Panc1 (cell line): ENCODE results near the gene PADI3. TPM values are rescaled to one million over a fixed set of nuclear protein-coding genes. Genes with fewer than 3 reads are reported as not detected.

ENCODE experiments used
- ATAC-seq: fragments of 200-7000 bp; cut with Tn5 transposase; 2 replicates; pipeline ENCODE4 v1.9.1; 2020; ENCODE audit warnings: mild to moderate bottlenecking, moderate library complexity
- BruUV-seq: library from RNA; stranded (reverse); fragments of 400-500 nt; replicated peaks from 2 replicates; lab custom pipeline; 2021; lab: Mats Ljungman, UMichigan
- CTCF ChIA-PET: fragments of 300-600 bp; sonication (Branson Sonifier 250); formaldehyde crosslinking; loops from one replicate; lab custom pipeline; 2022; ENCODE audit warnings: antibody characterized with exemption; lab: Charles Lee
- POLR2A ChIA-PET: fragments of 300-600 bp; sonication (Branson Sonifier 250); formaldehyde crosslinking; loops from one replicate; lab custom pipeline; 2022; ENCODE audit warnings: antibody characterized with exemption; lab: Charles Lee
- DNase-seq: peaks from one replicate; pipeline ENCODE4 v3.0.0-alpha.2; 2010; ENCODE audit warnings: low read depth, low spot score
- H3K27ac ChIP-seq: 2 replicates; pipeline ENCODE4 v1.5.1; 2011; ENCODE audit warnings: mild to moderate bottlenecking, low read length, inconsistent platforms
- H3K27me3 ChIP-seq: fragments of 200-500 bp; sonication (Bioruptor generic); 2 replicates; pipeline ENCODE4 v1.6.0; 2014; ENCODE audit warnings: low read length, inconsistent platforms; ENCODE audit not compliant: control insufficient read depth, insufficient read depth
- H3K36me3 ChIP-seq: fragments of 200-500 bp; sonication (Bioruptor generic); 2 replicates; pipeline ENCODE4 v1.5.1; 2014; ENCODE audit warnings: inconsistent platforms, mild to moderate bottlenecking, low read length, moderate library complexity; ENCODE audit not compliant: control insufficient read depth, insufficient read depth
- H3K4me1 ChIP-seq: 2 replicates; pipeline ENCODE4 v1.5.1; 2011; ENCODE audit warnings: inconsistent platforms, mild to moderate bottlenecking, low read length, moderate library complexity; ENCODE audit not compliant: control insufficient read depth, insufficient read depth
- H3K4me3 ChIP-seq, 2 experiments: 2 replicates each; pipeline ENCODE4 v1.5.1; 2011 to 2012; ENCODE audit warnings: low read depth in 2 of 2, low read length in 2 of 2, mild to moderate bottlenecking in 2 of 2, inconsistent platforms in 1 of 2, moderate library complexity in 1 of 2
- H3K9me3 ChIP-seq: fragments of 200-500 bp; sonication (Bioruptor generic); 2 replicates; pipeline ENCODE4 v1.5.1; 2014; ENCODE audit warnings: low read depth, mild to moderate bottlenecking, inconsistent platforms, low read length, moderate library complexity; ENCODE audit not compliant: control insufficient read depth, insufficient read depth
- CTCF ChIP-seq: fragments of 450-650 bp; IDR thresholded peaks from 2 replicates; pipeline ENCODE4 v1.5.1; 2017; ENCODE audit warnings: mild to moderate bottlenecking
- POLR2AphosphoS5 ChIP-seq: IDR thresholded peaks from 2 replicates; pipeline ENCODE4 v1.6.1; 2012; ENCODE audit warnings: mild to moderate bottlenecking, low read depth, low read length, moderate library complexity
- REST ChIP-seq, 2 experiments: IDR thresholded peaks; 2 replicates each; pipeline ENCODE4 v1.6.1; 2011 to 2012; ENCODE audit warnings: low read depth in 2 of 2, control low read depth in 1 of 2, low read length in 1 of 2, mild to moderate bottlenecking in 1 of 2, moderate library complexity in 1 of 2; ENCODE audit not compliant: insufficient read depth in 1 of 2
- SIN3A ChIP-seq: IDR thresholded peaks from 2 replicates; pipeline ENCODE4 v1.6.1; 2012; ENCODE audit warnings: low read depth, mild to moderate bottlenecking, low read length, moderate library complexity, borderline replicate concordance; ENCODE audit not compliant: insufficient read depth
- TCF7L2 ChIP-seq: IDR thresholded peaks from 2 replicates; pipeline ENCODE4 v1.6.1; 2011; ENCODE audit warnings: mild to moderate bottlenecking, low read depth, low read length, inconsistent platforms
- in situ Hi-C: cut with HindIII; loops from 2 replicates; pipeline ENCODE4 v1.10.0; 2016; ENCODE audit warnings: low sequenced_read_pairs, low pct_unique_long_range_greater_than_20kb
- intact Hi-C: fragments of 100-400 bp; cut with micrococcal nuclease; formaldehyde crosslinking; loops from one replicate; pipeline ENCODE4 v1.10.0; 2022; ENCODE audit not compliant: unreplicated experiment
- total RNA-seq: library from RNA; stranded (reverse); gene quantifications from one replicate; pipeline ENCODE4 v1.2.1, GENCODE V29; 2021; ENCODE audit not compliant: unreplicated experiment

The PADI3 gene
- total RNA-seq, 1 experiment from 2014 or later = 3.4 TPM

- DNase-seq (no peak), ATAC-seq (peak; percentile 72)
- in situ Hi-C loops (no loop called here), intact Hi-C loops (no loop called here)
- Histone ChIP-seq H3K27ac (peak overlapping the region; percentile 71), H3K4me1 (peaks cover 25% of the 10 kb centered on the region), H3K36me3 (no peaks in the 10 kb centered on the region), H3K27me3 (no peaks in the 10 kb centered on the region), H3K9me3 (no peaks in the 10 kb centered on the region), H3K4me3 (no peak overlapping the region)
- ChIA-PET CTCF (no interaction called here), POLR2A (interaction anchor here (1.3 kb wide), 1 partner anchor 14 kb away, joined by 4 read pairs; no protein-coding TSS in a partner anchor)
- TF ChIP-seq SIN3A (no peak), POLR2AphosphoS5 (no peak), TCF7L2 (no peak)
- no TSS peak for BruUV-seq
Measured at GRCh38 chr1:17250601-17251000, 1.7 kb downstream of the PADI3 start.

GRCh38 chr1:17251246-17251645 is 2.3 kb downstream of the PADI3 start:
- Histone ChIP-seq H3K27ac (peak overlapping the region; percentile 71), H3K27me3 (no peaks in the 10 kb centered on the region), H3K9me3 (no peaks in the 10 kb centered on the region), H3K4me1 (peaks cover 19% of the 10 kb centered on the region), H3K4me3 (no peak overlapping the region), H3K36me3 (no peaks in the 10 kb centered on the region)
- intact Hi-C loops (no loop called here), in situ Hi-C loops (no loop called here)
- TF ChIP-seq REST (IDR thresholded peaks at IDR 0.05; ENCODE audit: insufficient read depth in 1 of 2, low read depth in 2 of 2, low read length in 1 of 2) (no peak), POLR2AphosphoS5 (no peak), CTCF (no peak)
- CTCF ChIA-PET = no interaction called here
- DNase-seq (no peak), ATAC-seq (no peak; the same call in 1 of the 2 replicates)
- no TSS peak for BruUV-seq
- POLR2A ChIA-PET = no interaction called here

- H3K36me3 ChIP-seq = no peaks in the 10 kb centered on the region
- no peaks in the 10 kb centered on the region for H3K9me3 ChIP-seq
- peak overlapping the region; percentile 18 for H3K27ac ChIP-seq
- no TSS peak for BruUV-seq
- H3K4me3 ChIP-seq = no peak overlapping the region
- DNase-seq (no peak), ATAC-seq (peak; percentile 49)
- intact Hi-C loops (no loop called here), in situ Hi-C loops (no loop called here)
- peaks cover 18% of the 10 kb centered on the region for H3K4me1 ChIP-seq
- ChIA-PET CTCF (interaction anchor here (0.6 kb wide), 1 partner anchor 151 kb away, joined by 3 read pairs; no protein-coding TSS in a partner anchor), POLR2A (no interaction called here)
- TF ChIP-seq TCF7L2 (no peak), POLR2AphosphoS5 (no peak), CTCF (no peak), SIN3A (no peak), REST (IDR thresholded peaks at IDR 0.05; ENCODE audit: insufficient read depth in 1 of 2, low read depth in 2 of 2, low read length in 1 of 2) (no peak)
- H3K27me3 ChIP-seq = no peaks in the 10 kb centered on the region
Measured at GRCh38 chr1:17251701-17252376, 2.9 kb downstream of the PADI3 start.
